ENCODE results near the gene CCDC172.

The CCDC172 gene

GRCh38 chr10:116324227-116324950 is at the start of gene CCDC172:
CCDC172 (plus strand) TSS chr10:116324448; CDS start chr10:116325012, 564 bp downstream.
- TF ChIP-seq CTCF (IDR thresholded peaks at IDR 0.05): no peak

- TF ChIP-seq CTCF (IDR thresholded peaks at IDR 0.05): no peak
Observed at GRCh38 chr10:116276981-116277380, 47.3 kb upstream of the CCDC172 start.

- TF ChIP-seq CTCF (IDR thresholded peaks at IDR 0.05): no peak
Observed at GRCh38 chr10:116278846-116279245, 45.4 kb upstream of the CCDC172 start.

GRCh38 chr10:116281775-116282174 is 42.5 kb upstream of the CCDC172 start:
- no peak for TF ChIP-seq CTCF (IDR thresholded peaks at IDR 0.05)

- no peak for TF ChIP-seq CTCF (IDR thresholded peaks at IDR 0.05)
Observed at GRCh38 chr10:116286626-116287200, 37.5 kb upstream of the CCDC172 start.

GRCh38 chr10:116287906-116288501 is 36.2 kb upstream of the CCDC172 start:
- TF ChIP-seq CTCF (IDR thresholded peaks at IDR 0.05): peak; percentile 85

GRCh38 chr10:116289652-116290051 is 34.6 kb upstream of the CCDC172 start:
- no peak for TF ChIP-seq CTCF (IDR thresholded peaks at IDR 0.05)
